HepG2 (cell line): ENCODE measurements around the gene OR6C4. TPM values are rescaled to one million over a fixed set of nuclear protein-coding genes. Genes with fewer than 3 reads are reported as not detected.

Source experiments
- ARNTL ChIP-seq: sonication (generic); formaldehyde crosslinking; IDR thresholded peaks from 2 replicates; pipeline ENCODE4 v1.4.0; 2020; ENCODE audit warnings: mild to moderate bottlenecking, missing genetic modification reagents
- FOSL2 ChIP-seq: sonication (generic); formaldehyde crosslinking; IDR thresholded peaks from 2 replicates; pipeline ENCODE4 v1.4.0; 2020; ENCODE audit warnings: missing genetic modification reagents
- FOXP4 ChIP-seq: sonication (generic); formaldehyde crosslinking; IDR thresholded peaks from 2 replicates; pipeline ENCODE4 v1.4.0; 2020; ENCODE audit warnings: missing genetic modification reagents
- HNRNPL ChIP-seq: fragments of 200-400 bp; formaldehyde crosslinking; IDR thresholded peaks from 2 replicates; pipeline ENCODE4 v1.6.1; 2017; ENCODE audit warnings: mild to moderate bottlenecking, low read depth, low read length
- HOXA7 ChIP-seq: sonication (generic); formaldehyde crosslinking; IDR thresholded peaks from 2 replicates; pipeline ENCODE4 v1.8.1; 2022; ENCODE audit warnings: mild to moderate bottlenecking, missing genetic modification reagents, moderate library complexity
- HOXD1 ChIP-seq: sonication (generic); formaldehyde crosslinking; IDR thresholded peaks from 2 replicates; pipeline ENCODE4 v1.5.0; 2020; ENCODE audit warnings: missing genetic modification reagents
- MAZ ChIP-seq, 2 experiments: sonication (generic) in 1 of 2; formaldehyde crosslinking in 1 of 2; IDR thresholded peaks; 2 replicates each; pipeline versions ENCODE4 v1.5.0 to v1.6.1; 2012 to 2020; ENCODE audit warnings: low read depth in 2 of 2, mild to moderate bottlenecking in 2 of 2, borderline replicate concordance in 1 of 2, improper control_type of control experiment in 1 of 2, low read length in 1 of 2, missing genetic modification reagents in 1 of 2, moderate library complexity in 1 of 2
- MXI1 ChIP-seq: IDR thresholded peaks from 3 replicates; pipeline ENCODE4 v1.6.1; 2012; ENCODE audit warnings: low read depth, low read length, inconsistent platforms, borderline replicate concordance
- RXRA ChIP-seq: sonication (generic); formaldehyde crosslinking; IDR thresholded peaks from 2 replicates; pipeline ENCODE4 v1.5.1; 2020; ENCODE audit warnings: missing genetic modification reagents
- SMAD1 ChIP-seq: sonication (generic); formaldehyde crosslinking; IDR thresholded peaks from 2 replicates; pipeline ENCODE4 v1.4.0; 2020; ENCODE audit warnings: missing genetic modification reagents, low read depth, mild to moderate bottlenecking, borderline replicate concordance
- SMYD3 ChIP-seq: sonication (generic); formaldehyde crosslinking; IDR thresholded peaks from 2 replicates; pipeline ENCODE4 v1.8.1; 2023; ENCODE audit warnings: mild to moderate bottlenecking, missing genetic modification reagents
- TBX3 ChIP-seq: fragments of 450-650 bp; IDR thresholded peaks from 2 replicates; pipeline ENCODE4 v1.6.1; 2017; ENCODE audit warnings: antibody characterized with exemption, mild to moderate bottlenecking, inconsistent platforms, borderline replicate concordance
- ZNF431 ChIP-seq: sonication (generic); formaldehyde crosslinking; IDR thresholded peaks from 2 replicates; pipeline ENCODE4 v1.9.0; 2022; ENCODE audit warnings: missing genetic modification reagents, low read depth, mild to moderate bottlenecking, borderline replicate concordance
- ZNF672 ChIP-seq: sonication (generic); formaldehyde crosslinking; IDR thresholded peaks from 2 replicates; pipeline ENCODE4 v1.8.1; 2022; ENCODE audit warnings: missing genetic modification reagents
- ZNF749 ChIP-seq: sonication (generic); formaldehyde crosslinking; IDR thresholded peaks from 2 replicates; pipeline ENCODE4 v1.8.0; 2022; ENCODE audit warnings: mild to moderate bottlenecking, missing genetic modification reagents, moderate library complexity, borderline replicate concordance
- ZNF775 ChIP-seq: sonication (generic); formaldehyde crosslinking; IDR thresholded peaks from 2 replicates; pipeline ENCODE4 v1.4.0; 2020; ENCODE audit warnings: missing genetic modification reagents, mild to moderate bottlenecking, moderate library complexity, borderline replicate concordance
- polyA plus RNA-seq, 8 experiments: library from polyadenylated mRNA; depleted of rRNA in 3 of 8; stranded (reverse) in 7 of 8; unstranded in 1 of 8; fragments of >200 nt; fragmentation: Illumina TruSeq in 4 of 8; extraction: Trizol in 4 of 8; gene quantifications; 2 replicates each; pipeline versions ENCODE4 v1.2.1 to v1.2.3, GENCODE V29; 2011 to 2016; ENCODE audit warnings: low read depth in 4 of 8, missing spikeins in 1 of 8, mixed read lengths in 1 of 8; ENCODE audit not compliant: insufficient read depth in 1 of 8
- total RNA-seq, 5 experiments: library from RNA; depleted of rRNA; stranded (reverse); fragments of >200 nt; fragmentation: Illumina TruSeq; extraction: Trizol; gene quantifications; 2 replicates each; pipeline ENCODE4 v1.2.3, GENCODE V29; 2016; ENCODE audit warnings: low read depth in 1 of 5
- TF ChIP-seq, protein P1 (sequence below): sonication (generic); formaldehyde crosslinking; IDR thresholded peaks from 2 replicates; pipeline ENCODE4 v1.8.1; 2023; ENCODE audit warnings: mild to moderate bottlenecking, missing genetic modification reagents
- TF ChIP-seq, protein P2 (sequence below): sonication (generic); formaldehyde crosslinking; IDR thresholded peaks from 2 replicates; pipeline ENCODE4 v1.5.0; 2020; ENCODE audit warnings: mild to moderate bottlenecking, missing genetic modification reagents, borderline replicate concordance

OR6C4 gene
- total and polyA plus RNA-seq, 2 of the 13 experiments (the other 11 are each of a cell fraction or from before 2014, with no cell fraction given), result not detected

DNA sequence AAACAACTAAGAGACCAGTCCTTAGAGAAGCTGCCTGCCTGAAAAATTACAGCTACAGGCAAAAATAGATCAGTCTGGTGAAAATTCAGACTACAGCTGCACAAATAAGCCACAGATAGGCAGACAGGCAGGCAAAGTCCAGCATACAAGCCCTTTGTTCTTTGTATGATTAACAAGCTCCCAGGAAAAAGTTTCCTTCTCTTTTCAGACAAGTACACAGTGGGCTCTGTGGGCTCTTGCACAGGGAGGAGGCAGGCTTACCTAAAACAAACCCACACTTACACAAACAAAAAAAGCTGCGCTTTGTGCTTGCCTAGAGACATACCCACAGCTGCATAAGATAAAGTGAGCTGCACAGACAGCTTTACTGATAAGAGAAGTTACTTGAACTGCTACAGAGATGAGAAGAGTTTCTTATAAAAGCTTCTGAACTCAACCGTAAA, 49.6 kb upstream of the OR6C4 start (continued):
- TF ChIP-seq RXRA (no peak; the same call in 1 of the 2 replicates), HNRNPL (no peak), SMYD3 (CRISPR knock-in tag) (no peak), MAZ (IDR thresholded peaks at IDR 0.05; ENCODE audit: borderline replicate concordance, low read depth, low read length) (no peak), MAZ (CRISPR knock-in tag; IDR thresholded peaks at IDR 0.05; ENCODE audit: low read depth) (no peak), HOXA7 (CRISPR knock-in tag) (no peak), FOSL2 (CRISPR knock-in tag) (peak; percentile 56; the same call in 1 of the 2 replicates), ZNF775 (0 out of 2 replicates have a peak, but pooled peaks have one; percentile 39), ZNF749 (CRISPR knock-in tag) (no peak; the same call in 1 of the 2 replicates), MXI1 (no peak), FOXP4 (CRISPR knock-in tag) (peak; percentile 87; the same call in 1 of the 2 replicates), SMAD1 (CRISPR knock-in tag) (no peak), TBX3 (no peak), ARNTL (CRISPR knock-in tag) (peak; percentile 58; the same call in 1 of the 2 replicates), ZNF431 (CRISPR knock-in tag) (no peak), ZNF672 (CRISPR knock-in tag) (no peak), HOXD1 (no peak)
- TF ChIP-seq, protein P1, sequence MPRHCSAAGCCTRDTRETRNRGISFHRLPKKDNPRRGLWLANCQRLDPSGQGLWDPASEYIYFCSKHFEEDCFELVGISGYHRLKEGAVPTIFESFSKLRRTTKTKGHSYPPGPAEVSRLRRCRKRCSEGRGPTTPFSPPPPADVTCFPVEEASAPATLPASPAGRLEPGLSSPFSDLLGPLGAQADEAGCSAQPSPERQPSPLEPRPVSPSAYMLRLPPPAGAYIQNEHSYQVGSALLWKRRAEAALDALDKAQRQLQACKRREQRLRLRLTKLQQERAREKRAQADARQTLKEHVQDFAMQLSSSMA (CRISPR knock-in tag), result no peak
- TF ChIP-seq, protein P2, sequence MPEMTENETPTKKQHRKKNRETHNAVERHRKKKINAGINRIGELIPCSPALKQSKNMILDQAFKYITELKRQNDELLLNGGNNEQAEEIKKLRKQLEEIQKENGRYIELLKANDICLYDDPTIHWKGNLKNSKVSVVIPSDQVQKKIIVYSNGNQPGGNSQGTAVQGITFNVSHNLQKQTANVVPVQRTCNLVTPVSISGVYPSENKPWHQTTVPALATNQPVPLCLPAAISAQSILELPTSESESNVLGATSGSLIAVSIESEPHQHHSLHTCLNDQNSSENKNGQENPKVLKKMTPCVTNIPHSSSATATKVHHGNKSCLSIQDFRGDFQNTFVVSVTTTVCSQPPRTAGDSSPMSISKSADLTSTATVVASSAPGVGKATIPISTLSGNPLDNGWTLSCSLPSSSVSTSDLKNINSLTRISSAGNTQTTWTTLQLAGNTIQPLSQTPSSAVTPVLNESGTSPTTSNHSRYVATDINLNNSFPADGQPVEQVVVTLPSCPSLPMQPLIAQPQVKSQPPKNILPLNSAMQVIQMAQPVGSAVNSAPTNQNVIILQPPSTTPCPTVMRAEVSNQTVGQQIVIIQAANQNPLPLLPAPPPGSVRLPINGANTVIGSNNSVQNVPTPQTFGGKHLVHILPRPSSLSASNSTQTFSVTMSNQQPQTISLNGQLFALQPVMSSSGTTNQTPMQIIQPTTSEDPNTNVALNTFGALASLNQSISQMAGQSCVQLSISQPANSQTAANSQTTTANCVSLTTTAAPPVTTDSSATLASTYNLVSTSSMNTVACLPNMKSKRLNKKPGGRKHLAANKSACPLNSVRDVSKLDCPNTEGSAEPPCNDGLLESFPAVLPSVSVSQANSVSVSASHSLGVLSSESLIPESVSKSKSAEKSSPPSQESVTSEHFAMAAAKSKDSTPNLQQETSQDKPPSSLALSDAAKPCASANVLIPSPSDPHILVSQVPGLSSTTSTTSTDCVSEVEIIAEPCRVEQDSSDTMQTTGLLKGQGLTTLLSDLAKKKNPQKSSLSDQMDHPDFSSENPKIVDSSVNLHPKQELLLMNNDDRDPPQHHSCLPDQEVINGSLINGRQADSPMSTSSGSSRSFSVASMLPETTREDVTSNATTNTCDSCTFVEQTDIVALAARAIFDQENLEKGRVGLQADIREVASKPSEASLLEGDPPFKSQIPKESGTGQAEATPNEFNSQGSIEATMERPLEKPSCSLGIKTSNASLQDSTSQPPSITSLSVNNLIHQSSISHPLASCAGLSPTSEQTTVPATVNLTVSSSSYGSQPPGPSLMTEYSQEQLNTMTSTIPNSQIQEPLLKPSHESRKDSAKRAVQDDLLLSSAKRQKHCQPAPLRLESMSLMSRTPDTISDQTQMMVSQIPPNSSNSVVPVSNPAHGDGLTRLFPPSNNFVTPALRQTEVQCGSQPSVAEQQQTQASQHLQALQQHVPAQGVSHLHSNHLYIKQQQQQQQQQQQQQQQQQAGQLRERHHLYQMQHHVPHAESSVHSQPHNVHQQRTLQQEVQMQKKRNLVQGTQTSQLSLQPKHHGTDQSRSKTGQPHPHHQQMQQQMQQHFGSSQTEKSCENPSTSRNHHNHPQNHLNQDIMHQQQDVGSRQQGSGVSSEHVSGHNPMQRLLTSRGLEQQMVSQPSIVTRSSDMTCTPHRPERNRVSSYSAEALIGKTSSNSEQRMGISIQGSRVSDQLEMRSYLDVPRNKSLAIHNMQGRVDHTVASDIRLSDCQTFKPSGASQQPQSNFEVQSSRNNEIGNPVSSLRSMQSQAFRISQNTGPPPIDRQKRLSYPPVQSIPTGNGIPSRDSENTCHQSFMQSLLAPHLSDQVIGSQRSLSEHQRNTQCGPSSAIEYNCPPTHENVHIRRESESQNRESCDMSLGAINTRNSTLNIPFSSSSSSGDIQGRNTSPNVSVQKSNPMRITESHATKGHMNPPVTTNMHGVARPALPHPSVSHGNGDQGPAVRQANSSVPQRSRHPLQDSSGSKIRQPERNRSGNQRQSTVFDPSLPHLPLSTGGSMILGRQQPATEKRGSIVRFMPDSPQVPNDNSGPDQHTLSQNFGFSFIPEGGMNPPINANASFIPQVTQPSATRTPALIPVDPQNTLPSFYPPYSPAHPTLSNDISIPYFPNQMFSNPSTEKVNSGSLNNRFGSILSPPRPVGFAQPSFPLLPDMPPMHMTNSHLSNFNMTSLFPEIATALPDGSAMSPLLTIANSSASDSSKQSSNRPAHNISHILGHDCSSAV (CRISPR knock-in tag), result no peak
